GM23338 (cell line): Measurements from ENCODE around the gene SETDB2.

Experiments used
- CTCF ChIP-seq, 2 experiments: fragments of 200-600 bp in 1 of 2; sonication (generic) in 1 of 2; conservative IDR thresholded peaks; 2 replicates each; pipeline versions ENCODE4 v1.5.1 to v1.6.1; 2016 to 2017; ENCODE audit warnings: antibody characterized with exemption in 2 of 2, low read depth in 2 of 2, mild to moderate bottlenecking in 2 of 2, moderate library complexity in 1 of 2
- EZH2 ChIP-seq: fragments of 200-600 bp; sonication (generic); IDR thresholded peaks from one replicate; pipeline ENCODE4 v1.8.0; 2017; ENCODE audit warnings: antibody characterized with exemption, mild to moderate bottlenecking, low read depth; ENCODE audit not compliant: unreplicated experiment
- EZH2phosphoT487 ChIP-seq: fragments of 200-600 bp; sonication (generic); IDR thresholded peaks from one replicate; pipeline ENCODE4 v1.8.1; 2018; ENCODE audit warnings: antibody characterized with exemption; ENCODE audit not compliant: unreplicated experiment
- REST ChIP-seq: IDR thresholded peaks from one replicate; pipeline ENCODE4 v1.6.1; 2018; ENCODE audit warnings: antibody characterized with exemption; ENCODE audit not compliant: unreplicated experiment

- TF ChIP-seq CTCF (conservative IDR thresholded peaks at IDR 0.05; ENCODE audit: low read depth in 2 of 2), result no peak
- no peak for TF ChIP-seq REST
- no peak for TF ChIP-seq EZH2phosphoT487
- no peak for TF ChIP-seq EZH2
Observed at GRCh38 chr13:49441846-49442245, 2.2 kb upstream of the SETDB2 start.
